CD4-positive, alpha-beta T cell treated with Interleukin-15 for 1 hour (primary cell): ENCODE measurements around the gene DOK6.
"Not testable (repeated sequence)": the region's sequence is repeated elsewhere in the genome, so short reads cannot be mapped to it uniquely, and the experiment has no call there.

Source experiments
- DNase-seq: peaks from one replicate; pipeline ENCODE4 v3.0.0-alpha.2; 2020

The DOK6 gene

GRCh38 chr18:69631281-69631680 is 230.6 kb downstream of the DOK6 start:
- DNase-seq: no peak

- no peak for DNase-seq
These were observed 234.8 kb downstream of the DOK6 start for GRCh38 chr18:69635482-69635881.

GRCh38 chr18:69636529-69637301 is 236.0 kb downstream of the DOK6 start:
- DNase-seq: no peak

GRCh38 chr18:69638056-69638455 is 237.4 kb downstream of the DOK6 start:
- DNase-seq: no peak

- DNase-seq: no peak
These were observed 247.0 kb downstream of the DOK6 start for GRCh38 chr18:69647702-69648101.

GRCh38 chr18:69648486-69648885 is 247.8 kb downstream of the DOK6 start:
- DNase-seq: no peak

- no peak for DNase-seq
These were observed 249.0 kb downstream of the DOK6 start for GRCh38 chr18:69649684-69650083.

GRCh38 chr18:69651243-69651642 is 250.6 kb downstream of the DOK6 start:
- no peak for DNase-seq

- no peak for DNase-seq
These were observed 255.1 kb downstream of the DOK6 start for GRCh38 chr18:69655816-69656215.

GRCh38 chr18:69658103-69658502 is 257.4 kb downstream of the DOK6 start:
- no peak for DNase-seq

- no peak for DNase-seq
These were observed 258.0 kb downstream of the DOK6 start for GRCh38 chr18:69658685-69659084.

GRCh38 chr18:69659142-69659651 is 258.5 kb downstream of the DOK6 start:
- no peak for DNase-seq

GRCh38 chr18:69662090-69662489 is 261.4 kb downstream of the DOK6 start:
- not testable (repeated sequence) for DNase-seq

GRCh38 chr18:69664399-69664798 is 263.7 kb downstream of the DOK6 start:
- DNase-seq: no peak

- DNase-seq: no peak
These were observed 273.7 kb downstream of the DOK6 start for GRCh38 chr18:69674292-69674877.

GRCh38 chr18:69674966-69675365 is 274.3 kb downstream of the DOK6 start:
- DNase-seq: no peak

- no peak for DNase-seq
These were observed 276.9 kb downstream of the DOK6 start for GRCh38 chr18:69677595-69677994.

GRCh38 chr18:69680123-69680522 is 279.4 kb downstream of the DOK6 start:
- no peak for DNase-seq

- no peak for DNase-seq
These were observed 282.5 kb downstream of the DOK6 start for GRCh38 chr18:69683176-69683575.

GRCh38 chr18:69684789-69685188 is 284.1 kb downstream of the DOK6 start:
- DNase-seq: no peak

- no peak for DNase-seq
These were observed 286.2 kb downstream of the DOK6 start for GRCh38 chr18:69686861-69687260.

- DNase-seq: no peak
These were observed 288.6 kb downstream of the DOK6 start for GRCh38 chr18:69689121-69689759.

GRCh38 chr18:69691008-69691760 is 290.5 kb downstream of the DOK6 start:
- DNase-seq: no peak
